ENCODE data around the gene RAB31.

DNA sequence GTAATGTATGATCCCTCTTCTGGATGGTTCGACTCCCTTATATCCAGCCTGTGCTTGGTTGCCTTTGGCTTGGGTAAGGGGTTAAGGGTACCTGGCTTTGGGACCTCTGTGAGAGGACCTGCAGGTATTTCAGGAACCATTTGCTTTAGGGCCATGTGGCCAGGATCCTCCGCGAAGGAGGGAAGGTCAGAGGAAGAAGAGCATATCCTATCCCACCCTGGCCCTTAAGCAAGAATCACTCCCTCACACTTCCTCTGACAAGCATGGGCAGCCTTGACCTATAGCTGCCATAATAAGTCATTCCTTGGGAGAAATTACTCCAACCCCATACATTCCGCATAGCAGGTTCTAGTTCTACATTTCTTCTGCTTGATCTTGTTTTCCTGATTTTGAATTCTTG is 118.6 kb downstream of the RAB31 start:
- TF ChIP-seq, protein P1, sequence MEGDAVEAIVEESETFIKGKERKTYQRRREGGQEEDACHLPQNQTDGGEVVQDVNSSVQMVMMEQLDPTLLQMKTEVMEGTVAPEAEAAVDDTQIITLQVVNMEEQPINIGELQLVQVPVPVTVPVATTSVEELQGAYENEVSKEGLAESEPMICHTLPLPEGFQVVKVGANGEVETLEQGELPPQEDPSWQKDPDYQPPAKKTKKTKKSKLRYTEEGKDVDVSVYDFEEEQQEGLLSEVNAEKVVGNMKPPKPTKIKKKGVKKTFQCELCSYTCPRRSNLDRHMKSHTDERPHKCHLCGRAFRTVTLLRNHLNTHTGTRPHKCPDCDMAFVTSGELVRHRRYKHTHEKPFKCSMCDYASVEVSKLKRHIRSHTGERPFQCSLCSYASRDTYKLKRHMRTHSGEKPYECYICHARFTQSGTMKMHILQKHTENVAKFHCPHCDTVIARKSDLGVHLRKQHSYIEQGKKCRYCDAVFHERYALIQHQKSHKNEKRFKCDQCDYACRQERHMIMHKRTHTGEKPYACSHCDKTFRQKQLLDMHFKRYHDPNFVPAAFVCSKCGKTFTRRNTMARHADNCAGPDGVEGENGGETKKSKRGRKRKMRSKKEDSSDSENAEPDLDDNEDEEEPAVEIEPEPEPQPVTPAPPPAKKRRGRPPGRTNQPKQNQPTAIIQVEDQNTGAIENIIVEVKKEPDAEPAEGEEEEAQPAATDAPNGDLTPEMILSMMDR (IDR thresholded peaks at IDR 0.05) = no peak
- no peak for TF ChIP-seq POLR2A (IDR thresholded peaks at IDR 0.05)
- TF ChIP-seq POLR2AphosphoS5 (IDR thresholded peaks at IDR 0.05) = no peak
- TF ChIP-seq EP300 (IDR thresholded peaks at IDR 0.05; ENCODE audit: low read depth) = no peak
